ENCODE measurements around the gene ABHD12.
"Not testable (repeated sequence)": the region's sequence is repeated elsewhere in the genome, so short reads cannot be mapped to it uniquely, and the experiment has no call there.

The ABHD12 gene

GRCh38 chr20:25353747-25354705, 36.6 kb downstream of the ABHD12 start:
- no peak for DNase-seq (ENCODE audit: low read depth)

- DNase-seq (ENCODE audit: low read depth) = no peak
Measured at GRCh38 chr20:25353353-25353746, 37.3 kb downstream of the ABHD12 start.

- DNase-seq (ENCODE audit: low read depth) = no peak
Measured at GRCh38 chr20:25352746-25353145, 37.9 kb downstream of the ABHD12 start.

GRCh38 chr20:25351024-25351360, 39.6 kb downstream of the ABHD12 start:
- no peak for DNase-seq (ENCODE audit: low read depth)

GRCh38 chr20:25346349-25346748, 44.3 kb downstream of the ABHD12 start:
- DNase-seq (ENCODE audit: low read depth) = no peak

GRCh38 chr20:25345721-25346120, 44.9 kb downstream of the ABHD12 start:
- no peak for DNase-seq (ENCODE audit: low read depth)

- no peak for DNase-seq (ENCODE audit: low read depth)
Measured at GRCh38 chr20:25344634-25345033, 46.0 kb downstream of the ABHD12 start.

- DNase-seq (ENCODE audit: low read depth) = no peak
Measured at GRCh38 chr20:25341716-25342680, 48.6 kb downstream of the ABHD12 start.

- DNase-seq (ENCODE audit: low read depth) = no peak
Measured at GRCh38 chr20:25340380-25340779, 50.3 kb downstream of the ABHD12 start.

- DNase-seq (ENCODE audit: low read depth) = no peak
Measured at GRCh38 chr20:25339608-25340007, 51.0 kb downstream of the ABHD12 start.

- no peak for DNase-seq (ENCODE audit: low read depth)
Measured at GRCh38 chr20:25338112-25339023, 52.3 kb downstream of the ABHD12 start.

- DNase-seq (ENCODE audit: low read depth) = no peak
Measured at GRCh38 chr20:25336561-25337422, 53.8 kb downstream of the ABHD12 start.

GRCh38 chr20:25334972-25335371, 55.7 kb downstream of the ABHD12 start:
- not testable (repeated sequence) for DNase-seq (ENCODE audit: low read depth)

GRCh38 chr20:25328954-25329498, 61.6 kb downstream of the ABHD12 start:
- DNase-seq (ENCODE audit: low read depth) = no peak

- no peak for DNase-seq (ENCODE audit: low read depth)
Measured at GRCh38 chr20:25327521-25328235, 63.0 kb downstream of the ABHD12 start.

GRCh38 chr20:25325997-25326396, 64.6 kb downstream of the ABHD12 start:
- DNase-seq (ENCODE audit: low read depth) = no peak

- DNase-seq (ENCODE audit: low read depth) = no peak
Measured at GRCh38 chr20:25325073-25325472, 65.6 kb downstream of the ABHD12 start.

- DNase-seq (ENCODE audit: low read depth) = no peak
Measured at GRCh38 chr20:25324412-25324811, 66.2 kb downstream of the ABHD12 start.

- no peak for DNase-seq (ENCODE audit: low read depth)
Measured at GRCh38 chr20:25323496-25324246, 67.0 kb downstream of the ABHD12 start.
